Measurements from ENCODE around the gene STK24.

STK24 gene

DNA sequence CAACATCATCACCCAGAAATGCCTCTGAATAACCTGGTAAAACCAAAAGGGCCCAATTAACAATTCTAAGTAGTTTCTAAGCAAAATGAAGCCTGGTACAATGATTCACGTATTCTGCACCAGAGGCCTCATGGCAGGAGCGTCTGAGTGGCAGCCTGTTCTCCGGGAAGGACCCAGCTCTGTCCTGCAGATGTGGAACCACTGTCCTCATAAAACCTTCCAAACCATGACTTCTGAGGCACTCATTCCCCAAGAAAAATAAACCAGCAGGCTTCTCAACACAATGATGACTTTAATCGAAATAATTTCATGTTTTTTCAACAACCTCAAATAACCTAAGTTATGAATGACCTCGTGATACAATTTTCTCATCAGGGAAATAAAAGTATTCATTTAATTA is 89.9 kb downstream of the STK24 start:
- no peaks in the 10 kb centered on the region for H3K36me3 ChIP-seq
- no peak overlapping the region for H3K27ac ChIP-seq
- no peaks in the 10 kb centered on the region for H3K9me3 ChIP-seq
- no peak overlapping the region for H3K4me3 ChIP-seq (ENCODE audit: low read depth in 1 of 2, low read length in 1 of 2)
- no peak for TF ChIP-seq CTCF (IDR thresholded peaks at IDR 0.05)
- no peaks in the 10 kb centered on the region for H3K27me3 ChIP-seq
- peaks cover 29 to 35% of the 10 kb centered on the region in 2 experiments for H3K4me1 ChIP-seq (ENCODE audit: control insufficient read depth in 1 of 2, insufficient read depth in 1 of 2, low read depth in 1 of 2, low read length in 1 of 2)

- Histone ChIP-seq H3K27me3 (no peaks in the 10 kb centered on the region), H3K9me3 (no peaks in the 10 kb centered on the region), H3K36me3 (peaks cover 3% of the 10 kb centered on the region), H3K4me1 (ENCODE audit: control insufficient read depth in 1 of 2, insufficient read depth in 1 of 2, low read depth in 1 of 2, low read length in 1 of 2) (peaks cover 29 to 35% of the 10 kb centered on the region in 2 experiments), H3K27ac (no peak overlapping the region), H3K4me3 (ENCODE audit: low read depth in 1 of 2, low read length in 1 of 2) (no peak overlapping the region)
- TF ChIP-seq CTCF (IDR thresholded peaks at IDR 0.05) = no peak
Measured at GRCh38 chr13:98486412-98486811, 90.5 kb downstream of the STK24 start.

GRCh38 chr13:98485561-98485960 is 91.3 kb downstream of the STK24 start:
- no peaks in the 10 kb centered on the region for H3K9me3 ChIP-seq
- no peak for TF ChIP-seq CTCF (IDR thresholded peaks at IDR 0.05)
- peaks cover 9% of the 10 kb centered on the region for H3K36me3 ChIP-seq
- H3K4me3 ChIP-seq (ENCODE audit: low read depth in 1 of 2, low read length in 1 of 2) = no peak overlapping the region
- no peaks in the 10 kb centered on the region for H3K27me3 ChIP-seq
- H3K4me1 ChIP-seq (ENCODE audit: control insufficient read depth in 1 of 2, insufficient read depth in 1 of 2, low read depth in 1 of 2, low read length in 1 of 2) = peaks cover 29 to 35% of the 10 kb centered on the region in 2 experiments
- H3K27ac ChIP-seq = peak overlapping the region; percentile 89

DNA sequence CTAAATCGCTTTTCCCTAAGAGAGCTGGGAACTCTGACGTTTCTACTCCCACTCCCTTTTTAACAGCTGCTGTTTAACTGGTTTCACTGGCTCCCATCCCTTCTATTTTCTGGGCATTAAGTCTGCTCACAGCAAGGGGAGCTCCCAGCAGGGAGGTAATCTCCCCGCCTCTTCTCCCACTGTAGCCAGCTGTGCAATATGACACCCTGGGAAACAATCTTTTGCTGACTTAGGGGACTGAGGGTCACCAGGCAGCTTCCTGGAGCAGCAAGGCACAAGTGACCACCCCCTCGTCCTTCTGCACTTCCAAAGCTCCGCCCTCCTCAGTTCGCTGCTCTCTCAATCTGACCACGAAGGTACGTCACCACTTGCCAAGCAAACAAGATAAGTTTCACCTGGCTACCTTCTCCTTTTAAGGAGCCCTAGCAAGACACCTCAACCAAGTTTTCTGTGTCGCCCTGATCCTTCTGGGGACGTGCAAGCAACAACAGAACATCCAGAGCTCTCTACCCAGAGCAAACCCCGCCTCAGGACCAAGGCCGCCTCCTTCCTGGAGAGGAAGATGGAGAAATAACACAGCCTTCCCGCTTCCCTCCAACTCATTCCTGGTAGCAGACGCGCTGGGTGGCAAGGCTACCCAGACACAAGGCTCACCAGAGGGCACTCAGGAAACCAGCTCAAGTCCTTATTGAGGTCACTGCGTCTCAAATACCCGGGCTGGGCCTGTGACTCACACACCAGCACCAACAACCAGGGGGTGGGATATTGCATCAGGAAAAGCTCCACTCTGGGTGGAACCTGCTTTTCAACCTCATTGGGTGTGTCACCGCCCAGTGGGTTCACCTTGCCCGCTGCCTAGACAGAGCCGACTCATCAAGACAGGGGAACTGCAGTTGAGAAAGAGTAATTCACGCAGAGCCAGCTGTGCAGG is 92.4 kb downstream of the STK24 start:
- TF ChIP-seq CTCF (IDR thresholded peaks at IDR 0.05) = no peak
- peaks cover 29 to 35% of the 10 kb centered on the region in 2 experiments for H3K4me1 ChIP-seq (ENCODE audit: control insufficient read depth in 1 of 2, insufficient read depth in 1 of 2, low read depth in 1 of 2, low read length in 1 of 2)
- H3K27ac ChIP-seq = peak overlapping the region; percentile 89
- H3K9me3 ChIP-seq = no peaks in the 10 kb centered on the region
- H3K4me3 ChIP-seq (ENCODE audit: low read depth in 1 of 2, low read length in 1 of 2) = peak overlapping the region; percentile 24 to 30
- H3K27me3 ChIP-seq = no peaks in the 10 kb centered on the region
- peaks cover 9% of the 10 kb centered on the region for H3K36me3 ChIP-seq

DNA sequence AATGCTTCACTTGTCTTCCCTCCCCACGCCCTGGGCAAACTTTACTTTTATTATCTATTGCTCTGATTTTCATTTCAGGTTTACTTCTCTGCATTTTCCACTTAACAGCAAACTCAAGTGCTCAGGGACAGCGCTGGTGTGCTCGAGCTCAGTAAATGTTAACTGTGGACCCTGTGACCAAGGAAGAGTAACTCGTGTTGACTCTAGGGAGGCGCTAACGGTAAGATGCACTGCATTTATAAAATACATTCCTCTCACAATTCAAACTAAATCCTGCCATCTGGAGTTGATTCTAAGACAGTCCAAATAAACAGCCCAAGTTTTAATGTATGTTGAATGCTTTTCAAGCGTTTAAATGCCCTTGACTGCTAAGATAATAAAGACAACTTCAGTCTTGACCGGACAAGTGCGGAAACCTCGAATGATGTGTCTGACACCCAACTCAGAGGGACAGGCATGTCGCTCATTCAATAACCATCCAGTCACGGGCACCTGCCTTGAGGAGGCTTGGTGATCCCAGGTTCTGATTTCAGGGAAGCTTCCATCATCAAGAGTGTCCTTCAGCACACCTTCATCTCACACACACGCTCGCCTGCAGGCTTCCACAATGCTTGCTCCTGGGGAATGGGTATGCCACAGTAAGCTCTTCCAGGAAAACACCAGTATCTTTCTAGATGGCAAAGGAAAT is 93.2 kb downstream of the STK24 start:
- Histone ChIP-seq H3K27me3 (no peaks in the 10 kb centered on the region), H3K4me3 (ENCODE audit: low read depth in 1 of 2, low read length in 1 of 2) (no peak overlapping the region), H3K9me3 (no peaks in the 10 kb centered on the region), H3K4me1 (ENCODE audit: control insufficient read depth in 1 of 2, insufficient read depth in 1 of 2, low read depth in 1 of 2, low read length in 1 of 2) (peaks cover 29 to 35% of the 10 kb centered on the region in 2 experiments), H3K36me3 (peaks cover 9% of the 10 kb centered on the region), H3K27ac (peak overlapping the region; percentile 89)
- no peak for TF ChIP-seq CTCF (IDR thresholded peaks at IDR 0.05)
